Cardiac muscle cell (in vitro differentiated cells and primary cell): ENCODE data around the gene C2CD3. TPM values are rescaled to one million over a fixed set of nuclear protein-coding genes. Genes with fewer than 3 reads are reported as not detected.

Experiments used
- DNase-seq, 2 donors: peaks; one replicate each; pipeline versions ENCODE4 v3.0.0 to v3.0.0-alpha.2; 2010 to 2017; ENCODE audit warnings: low read depth in 1 of 2, low spot score in 1 of 2
- H3K27ac ChIP-seq: fragments of 200-600 bp; sonication (generic); 2 replicates; pipeline ENCODE4 v1.5.1; 2016
- H3K27me3 ChIP-seq: fragments of 200-600 bp; sonication (generic); 2 replicates; pipeline ENCODE4 v1.6.0; 2016; ENCODE audit warnings: control low read depth
- H3K36me3 ChIP-seq: fragments of 200-600 bp; sonication (generic); 2 replicates; pipeline ENCODE4 v1.5.1; 2016; ENCODE audit warnings: control low read depth
- H3K4me1 ChIP-seq: fragments of 200-600 bp; sonication (generic); 2 replicates; pipeline ENCODE4 v1.8.1; 2017; ENCODE audit warnings: low read depth, mild to moderate bottlenecking, mixed run types
- H3K4me3 ChIP-seq: fragments of 200-600 bp; sonication (generic); 2 replicates; pipeline ENCODE4 v1.5.1; 2016; ENCODE audit warnings: mild to moderate bottlenecking
- H3K9me3 ChIP-seq: fragments of 200-600 bp; sonication (generic); 2 replicates; pipeline ENCODE4 v1.5.1; 2017; ENCODE audit warnings: low read depth, mild to moderate bottlenecking, control low read depth
- polyA plus RNA-seq: library from polyadenylated mRNA; unstranded; fragments of >200 nt; fragmentation: Nextera tagmentation; extraction: Ambion mirVana; gene quantifications from 2 replicates; pipeline ENCODE4 v1.2.1, GENCODE V29; 2016
- total RNA-seq: library from RNA; depleted of rRNA; stranded (reverse); fragments of >200 nt; gene quantifications from 2 replicates; pipeline ENCODE4 v1.2.3, GENCODE V29; 2016
- TF ChIP-seq, protein P1 (sequence below): IDR thresholded peaks from 2 replicates; pipeline ENCODE4 v1.5.1; 2012; ENCODE audit warnings: low read depth, mild to moderate bottlenecking, low read length

C2CD3 gene
- total and polyA plus RNA-seq, 2 experiments from 2014 or later: 10.2 to 13.3 TPM

DNA sequence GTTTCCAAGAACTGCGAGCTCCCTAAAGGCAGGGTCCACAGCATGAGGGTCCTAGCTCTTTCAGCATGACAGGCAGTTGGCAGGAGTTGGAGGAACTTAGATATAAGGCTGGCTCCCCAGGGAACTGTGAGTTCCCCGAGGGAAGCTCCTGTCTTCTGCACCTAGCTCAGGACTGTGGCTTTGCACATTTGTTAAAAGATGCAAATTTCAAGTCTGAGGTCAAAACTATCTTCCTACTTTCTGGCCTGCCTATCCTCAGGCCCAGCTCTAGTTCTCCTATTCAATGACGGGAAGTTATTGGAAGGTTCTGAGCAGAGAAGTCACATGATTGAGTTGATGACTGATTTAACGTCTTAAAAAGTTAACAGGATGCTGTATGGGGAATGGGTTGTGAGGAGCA lies 150.3 kb downstream of the C2CD3 start:
- Histone ChIP-seq H3K4me3 (no peak overlapping the region), H3K9me3 (no peaks in the 10 kb centered on the region), H3K36me3 (no peaks in the 10 kb centered on the region), H3K27ac (no peak overlapping the region), H3K27me3 (no peaks in the 10 kb centered on the region), H3K4me1 (peaks cover 13% of the 10 kb centered on the region)
- TF ChIP-seq, protein P1, sequence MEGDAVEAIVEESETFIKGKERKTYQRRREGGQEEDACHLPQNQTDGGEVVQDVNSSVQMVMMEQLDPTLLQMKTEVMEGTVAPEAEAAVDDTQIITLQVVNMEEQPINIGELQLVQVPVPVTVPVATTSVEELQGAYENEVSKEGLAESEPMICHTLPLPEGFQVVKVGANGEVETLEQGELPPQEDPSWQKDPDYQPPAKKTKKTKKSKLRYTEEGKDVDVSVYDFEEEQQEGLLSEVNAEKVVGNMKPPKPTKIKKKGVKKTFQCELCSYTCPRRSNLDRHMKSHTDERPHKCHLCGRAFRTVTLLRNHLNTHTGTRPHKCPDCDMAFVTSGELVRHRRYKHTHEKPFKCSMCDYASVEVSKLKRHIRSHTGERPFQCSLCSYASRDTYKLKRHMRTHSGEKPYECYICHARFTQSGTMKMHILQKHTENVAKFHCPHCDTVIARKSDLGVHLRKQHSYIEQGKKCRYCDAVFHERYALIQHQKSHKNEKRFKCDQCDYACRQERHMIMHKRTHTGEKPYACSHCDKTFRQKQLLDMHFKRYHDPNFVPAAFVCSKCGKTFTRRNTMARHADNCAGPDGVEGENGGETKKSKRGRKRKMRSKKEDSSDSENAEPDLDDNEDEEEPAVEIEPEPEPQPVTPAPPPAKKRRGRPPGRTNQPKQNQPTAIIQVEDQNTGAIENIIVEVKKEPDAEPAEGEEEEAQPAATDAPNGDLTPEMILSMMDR: no peak
- no peak for DNase-seq

DNA sequence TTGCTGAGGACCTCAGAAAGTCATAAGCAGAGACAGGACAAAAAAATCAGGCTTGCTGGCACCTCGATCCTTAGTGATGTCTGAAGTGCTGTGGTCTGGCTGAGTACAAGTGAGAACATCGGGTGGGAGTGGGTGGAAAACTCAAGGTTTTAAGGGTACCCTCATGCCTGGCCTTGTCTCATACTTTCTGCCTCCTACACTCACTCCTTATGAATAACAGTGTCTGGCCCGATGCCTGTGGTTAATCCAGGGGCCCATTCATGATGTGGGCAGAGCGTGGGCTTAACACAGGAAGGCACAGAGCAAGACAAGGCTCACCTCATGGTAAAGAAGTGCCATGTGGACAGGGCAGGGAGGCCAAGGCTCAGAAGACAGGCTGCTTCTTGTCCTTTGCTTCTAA lies 150.9 kb downstream of the C2CD3 start:
- H3K36me3 ChIP-seq: no peaks in the 10 kb centered on the region
- no peak overlapping the region for H3K4me3 ChIP-seq
- no peaks in the 10 kb centered on the region for H3K27me3 ChIP-seq
- H3K9me3 ChIP-seq: no peaks in the 10 kb centered on the region
- TF ChIP-seq, protein P1: no peak
- no peak for DNase-seq
- H3K27ac ChIP-seq: no peak overlapping the region
- H3K4me1 ChIP-seq: peaks cover 13% of the 10 kb centered on the region

DNA sequence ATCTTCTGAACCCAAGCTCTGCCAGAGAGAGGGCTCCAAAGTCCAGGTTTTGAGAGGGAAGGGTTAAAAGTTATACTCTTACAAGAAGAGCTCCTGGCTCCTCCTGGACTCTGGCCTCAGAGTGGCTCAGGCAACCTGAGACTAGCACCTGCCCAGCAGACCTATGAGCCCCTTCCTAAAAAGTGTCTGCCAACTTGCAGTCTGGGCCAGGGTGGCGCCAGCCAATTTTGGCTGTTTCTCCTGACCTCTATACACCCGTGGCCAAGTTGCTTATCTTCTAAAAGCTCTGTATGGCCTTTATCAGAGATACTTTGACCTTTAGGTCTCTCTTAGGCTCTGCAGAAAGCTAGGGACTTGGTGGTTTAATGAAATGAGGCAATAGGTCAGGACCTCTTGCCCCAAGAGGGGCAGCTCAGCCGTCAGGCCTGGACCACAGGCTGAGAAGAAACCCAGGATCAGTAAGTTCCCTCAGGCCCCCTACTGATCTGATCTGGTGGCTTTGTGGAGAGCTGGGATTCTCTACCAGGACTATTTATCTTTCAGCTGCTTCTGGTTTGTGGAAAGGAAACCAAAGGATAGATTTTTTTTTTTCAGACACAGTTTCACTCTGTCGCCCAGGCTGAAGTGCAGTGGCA lies 151.6 kb downstream of the C2CD3 start:
- Histone ChIP-seq H3K4me1 (peaks cover 13% of the 10 kb centered on the region), H3K27ac (peak overlapping the region; percentile 25)
- TF ChIP-seq, protein P1: no peak

DNA sequence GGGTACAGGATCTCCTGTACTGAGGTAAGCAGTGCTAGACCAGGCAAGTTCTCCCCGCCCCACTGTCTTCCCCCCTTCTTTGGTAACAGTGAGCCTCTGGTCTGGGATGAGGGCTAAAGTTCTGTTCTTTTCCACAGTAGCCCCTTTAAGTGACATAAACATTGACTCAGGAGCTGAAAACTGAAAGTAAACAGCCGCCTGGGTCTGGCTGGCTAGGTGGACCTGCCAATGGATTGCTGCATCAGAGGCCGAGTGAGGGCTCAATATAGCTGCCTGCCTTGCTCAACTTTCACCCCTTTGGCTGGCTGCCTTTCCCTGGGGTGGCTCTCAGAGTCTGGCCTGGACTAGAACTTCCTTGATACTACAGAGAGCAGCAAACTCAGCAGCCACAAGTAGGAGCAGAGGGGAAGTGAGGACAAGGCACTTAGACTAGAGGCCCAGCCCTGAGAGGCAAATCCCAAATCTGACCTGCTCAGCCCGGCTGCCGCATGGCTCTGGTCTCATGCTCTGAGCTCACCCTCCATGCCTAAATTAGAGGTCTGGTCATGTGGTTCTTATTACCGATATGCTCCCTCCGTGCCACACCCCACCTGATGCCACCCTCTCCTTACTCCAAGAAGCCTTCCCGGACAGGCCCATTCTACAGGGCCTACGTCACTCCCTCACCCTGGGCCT lies 152.3 kb downstream of the C2CD3 start:
- DNase-seq: peak; percentile 33 to 98
- H3K27ac ChIP-seq: peak overlapping the region; percentile 35
- no peaks in the 10 kb centered on the region for H3K9me3 ChIP-seq
- H3K36me3 ChIP-seq: no peaks in the 10 kb centered on the region
- no peaks in the 10 kb centered on the region for H3K27me3 ChIP-seq
- TF ChIP-seq, protein P1: no peak
- H3K4me1 ChIP-seq: peaks cover 13% of the 10 kb centered on the region
- H3K4me3 ChIP-seq: no peak overlapping the region

More for the DNA sequence above, 151.6 kb downstream of the C2CD3 start:
- H3K9me3 ChIP-seq: no peaks in the 10 kb centered on the region
- H3K36me3 ChIP-seq: no peaks in the 10 kb centered on the region
- H3K27me3 ChIP-seq: no peaks in the 10 kb centered on the region
- no peak overlapping the region for H3K4me3 ChIP-seq
- DNase-seq: no peak

DNA sequence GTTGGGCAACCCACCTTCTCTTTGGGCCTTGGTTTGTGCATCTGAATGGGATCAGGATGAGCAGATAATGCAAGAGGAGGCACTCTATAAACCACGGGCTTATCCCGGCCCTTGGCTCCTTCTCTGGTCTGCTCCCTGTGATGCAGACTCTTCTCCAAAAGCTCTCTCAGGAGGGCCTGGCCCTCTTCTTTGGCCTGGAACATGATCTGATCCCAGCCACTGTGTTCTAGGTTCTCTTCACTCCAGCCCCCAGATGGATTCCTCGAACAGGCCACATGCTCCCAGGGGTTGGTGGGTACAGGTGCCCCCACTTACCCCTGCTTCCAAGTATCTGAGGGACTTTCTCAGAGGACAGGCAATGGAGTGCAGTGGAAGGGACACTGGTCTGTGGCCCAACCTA lies 153.2 kb downstream of the C2CD3 start:
- TF ChIP-seq, protein P1: no peak
- DNase-seq: no peak
- Histone ChIP-seq H3K36me3 (no peaks in the 10 kb centered on the region), H3K9me3 (no peaks in the 10 kb centered on the region), H3K27ac (no peak overlapping the region), H3K27me3 (no peaks in the 10 kb centered on the region), H3K4me1 (peaks cover 13% of the 10 kb centered on the region), H3K4me3 (no peak overlapping the region)
